ENCODE data around the gene LHFPL6.

The LHFPL6 gene

GRCh38 chr13:39588384-39588783 lies 14.6 kb downstream of the LHFPL6 start:
- no peaks in the 10 kb centered on the region for H3K9me3 ChIP-seq (ENCODE audit: insufficient read depth, low read depth, low read length)
- no peaks in the 10 kb centered on the region for H3K36me3 ChIP-seq (ENCODE audit: insufficient read depth, low read depth, low read length)
- H3K4me3 ChIP-seq (ENCODE audit: low read length) = no peak overlapping the region
- H3K4me1 ChIP-seq (ENCODE audit: insufficient read depth, low read length) = no peaks in the 10 kb centered on the region
- H3K9ac ChIP-seq (ENCODE audit: low read depth, low read length) = no peak overlapping the region
- no peaks in the 10 kb centered on the region for H3K27me3 ChIP-seq (ENCODE audit: insufficient read depth, low read length)
- no peak overlapping the region for H3K27ac ChIP-seq (ENCODE audit: low read length)

GRCh38 chr13:39587939-39588338 lies 15.1 kb downstream of the LHFPL6 start:
- no peaks in the 10 kb centered on the region for H3K4me1 ChIP-seq (ENCODE audit: insufficient read depth, low read length)

GRCh38 chr13:39586958-39587605 lies 15.9 kb downstream of the LHFPL6 start:
- Histone ChIP-seq H3K27ac (ENCODE audit: low read length) (no peak overlapping the region), H3K4me3 (ENCODE audit: low read length) (no peak overlapping the region), H3K36me3 (ENCODE audit: insufficient read depth, low read depth, low read length) (no peaks in the 10 kb centered on the region), H3K27me3 (ENCODE audit: insufficient read depth, low read length) (no peaks in the 10 kb centered on the region), H3K4me1 (ENCODE audit: insufficient read depth, low read length) (no peaks in the 10 kb centered on the region), H3K9me3 (ENCODE audit: insufficient read depth, low read depth, low read length) (no peaks in the 10 kb centered on the region), H3K9ac (ENCODE audit: low read depth, low read length) (no peak overlapping the region)

More at GRCh38 chr13:39587939-39588338, 15.1 kb downstream of the LHFPL6 start:
- Histone ChIP-seq H3K27ac (ENCODE audit: low read length) (no peak overlapping the region), H3K9ac (ENCODE audit: low read depth, low read length) (no peak overlapping the region), H3K36me3 (ENCODE audit: insufficient read depth, low read depth, low read length) (no peaks in the 10 kb centered on the region), H3K4me3 (ENCODE audit: low read length) (no peak overlapping the region), H3K9me3 (ENCODE audit: insufficient read depth, low read depth, low read length) (no peaks in the 10 kb centered on the region), H3K27me3 (ENCODE audit: insufficient read depth, low read length) (no peaks in the 10 kb centered on the region)

GRCh38 chr13:39586151-39586550 lies 16.8 kb downstream of the LHFPL6 start:
- Histone ChIP-seq H3K36me3 (ENCODE audit: insufficient read depth, low read depth, low read length) (no peaks in the 10 kb centered on the region), H3K27ac (ENCODE audit: low read length) (no peak overlapping the region), H3K9me3 (ENCODE audit: insufficient read depth, low read depth, low read length) (no peaks in the 10 kb centered on the region), H3K4me3 (ENCODE audit: low read length) (no peak overlapping the region), H3K27me3 (ENCODE audit: insufficient read depth, low read length) (no peaks in the 10 kb centered on the region), H3K9ac (ENCODE audit: low read depth, low read length) (no peak overlapping the region), H3K4me1 (ENCODE audit: insufficient read depth, low read length) (no peaks in the 10 kb centered on the region)

- no peak overlapping the region for H3K27ac ChIP-seq (ENCODE audit: low read length)
- no peaks in the 10 kb centered on the region for H3K4me1 ChIP-seq (ENCODE audit: insufficient read depth, low read length)
- H3K36me3 ChIP-seq (ENCODE audit: insufficient read depth, low read depth, low read length) = no peaks in the 10 kb centered on the region
- no peaks in the 10 kb centered on the region for H3K27me3 ChIP-seq (ENCODE audit: insufficient read depth, low read length)
- H3K4me3 ChIP-seq (ENCODE audit: low read length) = no peak overlapping the region
- no peak overlapping the region for H3K9ac ChIP-seq (ENCODE audit: low read depth, low read length)
- H3K9me3 ChIP-seq (ENCODE audit: insufficient read depth, low read depth, low read length) = no peaks in the 10 kb centered on the region
Measured at GRCh38 chr13:39585219-39585618, 17.8 kb downstream of the LHFPL6 start.

- Histone ChIP-seq H3K9me3 (ENCODE audit: insufficient read depth, low read depth, low read length) (no peaks in the 10 kb centered on the region), H3K9ac (ENCODE audit: low read depth, low read length) (no peak overlapping the region), H3K27me3 (ENCODE audit: insufficient read depth, low read length) (no peaks in the 10 kb centered on the region), H3K4me1 (ENCODE audit: insufficient read depth, low read length) (peaks cover 6% of the 10 kb centered on the region; the same call in 1 of the 2 replicates), H3K27ac (ENCODE audit: low read length) (no peak overlapping the region), H3K4me3 (ENCODE audit: low read length) (no peak overlapping the region), H3K36me3 (ENCODE audit: insufficient read depth, low read depth, low read length) (no peaks in the 10 kb centered on the region)
Measured at GRCh38 chr13:39580881-39581575, 22.0 kb downstream of the LHFPL6 start.

- H3K4me1 ChIP-seq (ENCODE audit: insufficient read depth, low read length) = peaks cover 6% of the 10 kb centered on the region; the same call in 1 of the 2 replicates
Measured at GRCh38 chr13:39578821-39579291, 24.1 kb downstream of the LHFPL6 start.

GRCh38 chr13:39577838-39578491 lies 25.0 kb downstream of the LHFPL6 start:
- H3K4me1 ChIP-seq (ENCODE audit: insufficient read depth, low read length) = peaks cover 6% of the 10 kb centered on the region; the same call in 1 of the 2 replicates

More at GRCh38 chr13:39578821-39579291, 24.1 kb downstream of the LHFPL6 start:
- Histone ChIP-seq H3K4me3 (ENCODE audit: low read length) (no peak overlapping the region), H3K27me3 (ENCODE audit: insufficient read depth, low read length) (no peaks in the 10 kb centered on the region), H3K27ac (ENCODE audit: low read length) (no peak overlapping the region), H3K9ac (ENCODE audit: low read depth, low read length) (no peak overlapping the region), H3K36me3 (ENCODE audit: insufficient read depth, low read depth, low read length) (no peaks in the 10 kb centered on the region), H3K9me3 (ENCODE audit: insufficient read depth, low read depth, low read length) (no peaks in the 10 kb centered on the region)

GRCh38 chr13:39577203-39577602 lies 25.8 kb downstream of the LHFPL6 start:
- Histone ChIP-seq H3K4me3 (ENCODE audit: low read length) (no peak overlapping the region), H3K9me3 (ENCODE audit: insufficient read depth, low read depth, low read length) (no peaks in the 10 kb centered on the region), H3K4me1 (ENCODE audit: insufficient read depth, low read length) (peaks cover 6% of the 10 kb centered on the region; the same call in 1 of the 2 replicates), H3K9ac (ENCODE audit: low read depth, low read length) (no peak overlapping the region), H3K36me3 (ENCODE audit: insufficient read depth, low read depth, low read length) (no peaks in the 10 kb centered on the region), H3K27me3 (ENCODE audit: insufficient read depth, low read length) (no peaks in the 10 kb centered on the region), H3K27ac (ENCODE audit: low read length) (no peak overlapping the region)

More at GRCh38 chr13:39577838-39578491, 25.0 kb downstream of the LHFPL6 start:
- no peak overlapping the region for H3K4me3 ChIP-seq (ENCODE audit: low read length)
- H3K36me3 ChIP-seq (ENCODE audit: insufficient read depth, low read depth, low read length) = no peaks in the 10 kb centered on the region
- H3K9ac ChIP-seq (ENCODE audit: low read depth, low read length) = no peak overlapping the region
- no peaks in the 10 kb centered on the region for H3K9me3 ChIP-seq (ENCODE audit: insufficient read depth, low read depth, low read length)
- no peaks in the 10 kb centered on the region for H3K27me3 ChIP-seq (ENCODE audit: insufficient read depth, low read length)
- H3K27ac ChIP-seq (ENCODE audit: low read length) = no peak overlapping the region

GRCh38 chr13:39575641-39576238 lies 27.3 kb downstream of the LHFPL6 start:
- Histone ChIP-seq H3K9ac (ENCODE audit: low read depth, low read length) (no peak overlapping the region), H3K27me3 (ENCODE audit: insufficient read depth, low read length) (no peaks in the 10 kb centered on the region), H3K4me1 (ENCODE audit: insufficient read depth, low read length) (peaks cover 6% of the 10 kb centered on the region; the same call in 1 of the 2 replicates), H3K9me3 (ENCODE audit: insufficient read depth, low read depth, low read length) (no peaks in the 10 kb centered on the region), H3K4me3 (ENCODE audit: low read length) (no peak overlapping the region), H3K36me3 (ENCODE audit: insufficient read depth, low read depth, low read length) (no peaks in the 10 kb centered on the region), H3K27ac (ENCODE audit: low read length) (no peak overlapping the region)

- Histone ChIP-seq H3K36me3 (ENCODE audit: insufficient read depth, low read depth, low read length) (no peaks in the 10 kb centered on the region), H3K9me3 (ENCODE audit: insufficient read depth, low read depth, low read length) (no peaks in the 10 kb centered on the region), H3K4me3 (ENCODE audit: low read length) (no peak overlapping the region), H3K4me1 (ENCODE audit: insufficient read depth, low read length) (no peaks in the 10 kb centered on the region), H3K27me3 (ENCODE audit: insufficient read depth, low read length) (no peaks in the 10 kb centered on the region), H3K9ac (ENCODE audit: low read depth, low read length) (no peak overlapping the region), H3K27ac (ENCODE audit: low read length) (no peak overlapping the region)
Measured at GRCh38 chr13:39571502-39572092, 31.4 kb downstream of the LHFPL6 start.
